Limb (tissue), 2 donors: ENCODE data around the gene RALY.

Source experiments
- DNase-seq, 2 donors: peaks; one replicate each; pipeline ENCODE4 v3.0.0-alpha.2; 2016; ENCODE audit errors: extremely low spot score in 2 of 2

Gene RALY

DNA sequence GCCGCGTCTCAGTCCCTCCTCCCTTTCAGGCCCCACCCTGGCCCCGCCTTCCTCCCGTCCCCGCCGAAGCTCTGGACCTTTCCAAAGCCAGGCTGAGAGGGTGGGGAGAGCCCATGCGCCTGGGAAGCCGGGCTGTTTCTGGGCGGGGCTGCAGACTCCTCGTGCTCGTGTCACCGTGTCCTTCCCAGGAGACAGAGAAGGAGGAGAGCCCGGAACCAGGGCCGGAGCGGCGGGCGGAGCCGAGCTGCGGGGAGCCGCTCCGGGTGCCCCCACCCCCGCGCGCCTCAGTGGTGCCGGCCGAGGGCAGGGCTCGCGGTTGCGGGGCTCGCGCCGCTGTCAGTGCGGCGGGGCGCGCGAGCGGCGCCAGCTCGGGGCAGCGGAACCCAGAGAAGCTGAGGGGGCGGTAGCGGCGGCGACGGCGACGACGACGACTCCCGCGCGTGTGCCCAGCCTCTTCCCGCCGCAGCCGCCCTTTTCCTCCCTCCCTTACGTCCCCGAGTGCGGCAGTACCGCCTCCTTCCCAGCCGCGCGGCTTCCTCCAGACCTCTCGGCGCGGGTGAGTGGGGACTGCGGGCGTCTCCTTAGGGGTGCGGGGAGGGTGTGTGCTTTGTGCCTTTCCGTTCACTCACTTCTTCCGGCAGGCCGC, at the start of gene RALY:
Gene RALY (plus strand): TSS at position 336 of the 646 bp plus-strand sequence. CDS start 78,164 bp downstream, outside the sequence.
- DNase-seq = no peak

DNA sequence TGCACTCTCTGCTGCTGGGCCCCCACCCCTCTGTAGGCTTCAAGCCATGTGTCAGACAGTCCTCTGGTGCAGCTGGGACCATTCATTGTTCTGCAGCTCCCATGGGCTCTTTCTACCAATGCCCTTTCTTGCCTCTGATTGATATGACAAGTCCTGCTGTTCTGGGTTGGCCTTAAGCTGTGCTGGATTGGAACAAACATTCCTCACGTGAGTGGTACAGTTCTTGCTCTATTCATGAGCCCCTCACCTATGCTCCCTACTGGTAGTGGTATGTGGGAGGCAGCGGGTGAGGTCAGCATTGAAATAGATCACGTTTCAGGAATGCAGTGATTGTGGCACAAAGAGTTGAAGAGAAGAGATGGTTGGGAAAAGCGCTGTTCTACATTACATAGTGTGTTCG, 48.8 kb upstream of the RALY start:
- DNase-seq = no peak

DNA sequence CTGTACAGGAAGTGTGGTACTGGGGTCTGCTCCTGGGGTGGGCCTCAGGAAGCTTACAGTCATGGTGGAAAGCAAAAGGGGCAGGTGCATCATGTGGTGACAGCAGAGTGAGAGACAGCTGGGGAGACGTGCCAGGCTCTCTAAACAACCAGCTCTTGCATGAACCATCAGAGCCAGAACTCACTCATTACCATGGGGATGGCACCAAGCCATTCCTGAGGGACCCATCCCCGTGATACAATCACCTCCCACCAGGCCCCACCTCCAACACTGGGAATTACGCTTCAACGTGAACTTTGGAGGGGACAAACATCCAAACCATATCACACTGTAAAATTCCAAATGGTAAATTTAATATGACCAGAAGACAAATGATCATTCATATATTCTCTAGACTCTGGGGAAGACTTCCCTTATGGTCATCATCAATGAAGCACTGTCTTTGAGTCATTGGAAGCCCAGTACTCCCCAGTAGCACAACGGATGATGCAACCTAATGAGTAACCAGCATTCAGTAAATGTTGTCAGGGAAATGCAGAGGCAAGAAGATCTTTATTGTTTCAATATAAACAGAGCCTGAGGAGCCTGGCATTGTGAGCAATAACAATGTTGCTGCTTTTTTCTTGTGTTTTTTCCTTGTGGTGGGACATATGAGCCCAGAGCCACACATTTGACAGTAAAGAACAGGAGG, 48.2 kb upstream of the RALY start:
- DNase-seq = no peak

DNA sequence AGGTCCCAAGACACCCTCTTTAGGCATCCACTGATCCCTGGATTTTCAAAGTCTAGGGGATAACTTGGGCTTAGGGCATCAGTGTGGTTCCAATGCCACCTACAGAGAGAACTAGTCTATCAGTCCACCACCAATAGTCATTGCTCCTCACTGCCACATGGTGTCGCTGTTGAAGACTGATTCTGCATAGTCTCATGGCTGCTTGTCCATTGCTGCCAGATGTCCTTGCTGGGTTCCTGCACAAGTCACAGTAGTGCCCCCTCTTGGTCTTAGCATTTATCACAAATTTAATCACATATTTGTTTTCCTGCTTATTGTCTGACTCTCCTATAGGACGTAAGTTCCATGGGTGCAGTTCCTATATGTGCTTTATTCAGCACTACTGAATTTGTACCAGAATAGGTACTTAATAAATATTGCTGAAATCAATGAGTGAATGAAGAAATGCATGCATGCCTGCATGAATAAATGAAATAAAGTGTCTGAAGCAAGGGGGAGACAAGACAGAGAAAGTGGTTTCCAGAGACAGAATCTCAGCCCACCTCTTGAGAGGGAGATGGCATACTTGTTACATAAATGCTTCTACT, 45.9 kb upstream of the RALY start:
- DNase-seq = no peak

- DNase-seq = no peak
Observed at GRCh38 chr20:33948480-33948879, 45.2 kb upstream of the RALY start.

DNA sequence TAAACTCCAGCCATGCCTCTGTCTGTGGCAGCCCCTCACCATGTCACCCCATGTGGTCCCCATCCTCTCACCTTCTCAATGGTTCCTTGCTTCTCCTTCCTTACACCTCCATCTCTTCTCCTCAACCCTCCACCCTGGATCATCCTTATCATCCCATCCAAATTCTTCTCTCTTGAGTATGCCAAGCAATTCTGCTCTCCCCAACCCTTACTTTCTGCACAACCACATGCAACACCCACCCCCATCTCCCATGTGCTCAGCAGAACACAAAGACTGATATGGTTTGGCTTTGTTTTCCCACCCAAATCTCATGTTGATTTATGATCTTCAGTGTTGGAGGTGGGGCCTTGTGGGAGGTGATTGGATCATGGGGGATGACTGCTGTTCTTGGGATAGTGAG, 42.5 kb upstream of the RALY start:
- DNase-seq = no peak

- DNase-seq = no peak
Observed at GRCh38 chr20:33954504-33954903, 39.2 kb upstream of the RALY start.

DNA sequence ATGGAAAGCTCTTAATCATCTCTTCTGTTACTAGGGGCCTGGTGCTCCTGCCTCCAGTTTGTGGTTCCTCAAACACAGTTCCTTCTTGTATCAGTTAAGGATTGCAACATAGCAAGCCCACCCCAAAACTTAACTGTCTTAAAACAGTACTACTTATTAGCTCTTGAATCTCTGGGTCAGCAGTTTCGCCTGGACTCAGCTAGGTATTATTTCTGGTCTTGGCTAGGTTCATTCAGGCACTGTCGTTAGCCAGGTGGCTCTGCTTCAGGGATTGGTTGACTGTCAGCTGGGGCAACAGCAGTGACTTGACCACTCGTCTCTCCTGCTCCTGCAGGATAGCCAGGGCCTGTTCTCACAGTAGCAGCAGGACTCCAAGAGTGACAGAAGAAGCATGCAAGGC, 30.0 kb upstream of the RALY start:
- DNase-seq = no peak

- DNase-seq = peak; percentile 15 to 27
Observed at GRCh38 chr20:33964441-33964840, 29.3 kb upstream of the RALY start.

DNA sequence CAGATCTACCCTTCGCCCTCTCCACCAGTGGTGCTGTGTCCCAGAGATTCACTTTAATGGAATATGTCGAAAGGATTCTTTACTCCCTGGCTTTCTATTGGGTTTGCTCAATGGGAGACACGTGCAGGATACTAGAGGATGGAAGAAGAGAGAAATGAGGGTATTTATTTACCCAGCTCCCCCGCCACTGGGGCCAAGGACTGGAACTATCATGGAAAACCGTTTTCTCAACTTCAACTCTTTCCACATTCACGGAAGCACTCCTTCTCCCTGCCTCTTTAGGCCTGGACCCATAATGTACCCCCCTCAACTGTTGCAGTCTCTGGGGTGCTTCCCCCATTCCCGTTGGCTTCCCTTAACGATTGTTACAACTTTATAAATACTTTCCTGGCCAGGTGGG, 26.6 kb upstream of the RALY start:
- no peak for DNase-seq

GRCh38 chr20:33969563-33969962, 24.1 kb upstream of the RALY start:
- DNase-seq = no peak

DNA sequence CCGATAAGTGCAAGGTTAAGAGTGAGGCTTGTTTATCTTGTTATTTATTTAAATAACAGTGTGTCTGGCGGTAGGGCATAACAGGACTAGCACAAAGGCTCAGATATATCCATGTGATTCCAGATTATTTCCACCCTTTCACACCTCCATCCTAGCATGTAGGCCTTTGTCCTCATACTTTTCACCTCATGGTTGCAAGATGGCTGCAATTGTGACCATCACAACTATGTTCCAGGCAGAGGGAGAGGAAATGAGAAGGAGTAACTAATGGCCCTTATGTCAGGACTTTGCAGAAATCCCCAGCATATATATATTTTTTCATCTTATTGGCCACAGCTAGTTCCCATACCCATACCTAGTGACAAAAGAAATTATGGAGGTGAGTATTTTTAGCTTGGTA, 23.5 kb upstream of the RALY start:
- no peak for DNase-seq

DNA sequence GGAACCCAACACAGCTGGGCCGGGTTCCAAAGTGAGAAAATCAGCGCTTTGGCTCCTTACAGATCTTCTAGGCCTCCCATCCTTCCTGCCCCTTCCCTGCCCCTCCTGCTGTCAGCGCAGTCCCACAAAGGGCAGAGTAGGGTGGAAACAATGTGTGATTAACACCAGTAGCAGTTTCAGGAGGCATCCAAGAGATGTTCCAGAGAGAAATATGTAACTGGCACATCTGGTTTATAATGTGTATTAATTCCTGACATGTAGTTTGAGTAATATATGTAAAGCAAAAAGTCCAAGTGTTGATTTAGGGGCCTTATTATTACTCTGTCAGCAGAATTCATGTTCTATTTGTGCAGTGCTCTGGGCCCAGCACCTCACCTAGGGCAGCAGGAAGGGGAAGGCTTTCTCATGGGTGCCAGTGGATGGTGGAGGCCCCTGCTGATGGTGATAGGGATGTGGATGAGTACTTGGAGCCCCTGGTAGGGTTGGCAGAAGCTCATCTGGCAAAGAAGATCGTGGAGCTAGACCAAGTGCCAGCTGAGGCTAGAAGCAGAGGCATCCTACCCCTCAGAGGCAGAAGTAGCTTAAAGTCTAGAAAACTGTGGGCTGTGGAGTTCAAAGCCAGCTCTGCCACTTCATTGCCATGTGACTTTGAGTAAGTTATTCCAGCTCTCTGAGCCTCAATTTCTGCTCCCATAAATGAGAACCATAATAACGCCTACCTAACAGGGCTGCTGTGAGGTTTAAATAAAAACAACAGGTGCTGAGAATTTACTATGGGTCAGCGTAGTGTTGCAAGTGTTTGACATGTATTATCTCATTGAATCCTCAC, 22.4 kb upstream of the RALY start:
- no peak for DNase-seq

- no peak for DNase-seq
Observed at GRCh38 chr20:33976959-33977358, 16.8 kb upstream of the RALY start.

GRCh38 chr20:33977535-33977934, 16.2 kb upstream of the RALY start:
- DNase-seq = no peak

GRCh38 chr20:33979094-33979493, 14.6 kb upstream of the RALY start:
- DNase-seq = no peak

GRCh38 chr20:33981347-33981746, 12.4 kb upstream of the RALY start:
- no peak for DNase-seq

- no peak for DNase-seq
Observed at GRCh38 chr20:33981964-33982363, 11.7 kb upstream of the RALY start.

- no peak for DNase-seq
Observed at GRCh38 chr20:33983371-33983770, 10.3 kb upstream of the RALY start.

GRCh38 chr20:33984182-33984719, 9.5 kb upstream of the RALY start:
- DNase-seq = no peak

DNA sequence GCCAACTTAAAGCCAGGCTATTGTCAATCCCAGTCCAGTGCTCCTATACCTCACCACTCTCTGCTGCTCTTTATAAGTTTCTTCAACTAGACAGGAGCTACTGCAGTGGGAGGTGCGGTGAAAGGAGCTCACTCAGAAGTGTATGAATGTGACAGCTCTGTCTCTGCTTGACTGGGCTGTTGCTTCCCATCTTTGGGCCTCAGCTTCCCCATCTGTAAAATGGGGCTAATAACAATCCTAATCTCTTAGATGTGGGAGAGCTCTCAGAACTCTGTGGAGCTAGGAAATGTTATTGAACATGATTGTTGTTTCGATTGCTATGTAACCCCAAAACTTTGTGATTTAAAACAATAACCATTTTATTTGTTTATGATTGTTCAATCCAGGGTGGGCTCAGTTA, 8.4 kb upstream of the RALY start:
- DNase-seq = no peak

DNA sequence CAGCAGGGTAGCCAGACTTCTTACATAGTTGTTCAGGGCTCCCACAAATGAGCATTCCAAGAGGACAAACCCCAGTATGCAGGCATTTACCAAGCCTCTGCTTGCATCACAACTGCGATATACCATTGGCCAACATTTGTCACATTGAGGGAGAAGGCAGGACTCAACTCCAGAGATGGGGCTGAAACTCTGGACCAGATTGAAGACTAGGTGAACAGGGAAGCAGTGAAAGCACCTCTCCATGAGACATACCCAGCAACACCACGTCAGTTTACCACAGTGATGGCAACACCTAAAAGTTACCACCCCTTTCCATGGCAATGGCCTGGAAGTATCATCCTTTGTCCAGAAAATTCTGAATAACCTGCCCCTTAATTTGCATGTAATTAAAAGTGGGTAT, 7.9 kb upstream of the RALY start:
- no peak for DNase-seq
